ENCODE data around the gene ALAS1.

The ALAS1 gene

DNA sequence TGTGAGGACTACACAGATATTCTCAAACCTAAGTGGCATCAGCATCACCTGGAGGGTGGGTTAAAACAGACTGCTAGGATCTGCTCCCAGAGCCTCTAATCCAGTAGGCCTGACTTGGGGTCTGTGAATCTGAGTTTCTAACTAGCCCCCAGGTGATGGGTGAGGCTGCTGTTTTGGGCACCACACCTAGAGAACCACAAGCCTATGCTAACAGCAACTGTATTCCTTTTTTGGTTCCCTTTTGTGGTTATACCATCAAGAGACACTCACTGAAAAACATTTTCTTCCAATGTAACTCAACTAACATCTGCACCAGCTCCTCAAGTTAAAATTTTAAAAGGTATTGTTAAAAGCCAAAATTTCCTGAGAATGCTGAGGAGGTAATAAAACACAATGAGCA, 64.5 kb downstream of the ALAS1 start:
- H3K4me1 ChIP-seq (ENCODE audit: control insufficient read depth in 2 of 2, insufficient read depth in 1 of 2, low read depth in 1 of 2, low read length in 2 of 2), result no peaks in the 10 kb centered on the region
- H3K27ac ChIP-seq (replicated peaks; ENCODE audit: low read length), result no peak overlapping the region
- H3K9me3 ChIP-seq (replicated peaks in 1 of 2; ENCODE audit: control insufficient read depth in 2 of 2, insufficient read depth in 1 of 2, low read depth in 1 of 2, low read length in 2 of 2), result no peaks in the 10 kb centered on the region
- H2BK5ac ChIP-seq (ENCODE audit: low read length), result no peak overlapping the region
- no peak overlapping the region for H3K23ac ChIP-seq (ENCODE audit: low read depth, low read length, poor library complexity)
- no peak overlapping the region for H3K4me2 ChIP-seq (ENCODE audit: insufficient read depth, low read length, poor library complexity, severe bottlenecking)
- no peak overlapping the region for H3K14ac ChIP-seq (ENCODE audit: low read length)
- H2BK12ac ChIP-seq (ENCODE audit: low read length), result no peak overlapping the region
- no peak overlapping the region for H2AFZ ChIP-seq (ENCODE audit: low read length)
- no peak overlapping the region for H2AK5ac ChIP-seq (ENCODE audit: low read depth, low read length)
- H3K18ac ChIP-seq (ENCODE audit: low read length), result no peak overlapping the region
- H3K27me3 ChIP-seq (ENCODE audit: control insufficient read depth in 3 of 3, insufficient read depth in 3 of 3, low read depth in 1 of 3, low read length in 3 of 3), result no peaks in the 10 kb centered on the region
- H3K4ac ChIP-seq (ENCODE audit: low read length), result no peak overlapping the region
- no peak overlapping the region for H3K4me3 ChIP-seq (ENCODE audit: low read length in 2 of 2)
- no peak overlapping the region for H3K9ac ChIP-seq (ENCODE audit: low read depth, low read length, poor library complexity)
- DNase-seq (ENCODE audit: low spot score), result no peak
- H3K36me3 ChIP-seq (replicated peaks in 1 of 2; ENCODE audit: control insufficient read depth in 2 of 2, insufficient read depth in 2 of 2, low read length in 2 of 2), result peaks cover 46 to 99% of the 10 kb centered on the region in 2 donors
- H4K8ac ChIP-seq (ENCODE audit: low read depth, low read length), result no peak overlapping the region
- no peak overlapping the region for H2BK120ac ChIP-seq (ENCODE audit: low read depth, low read length)
- no peak overlapping the region for H4K91ac ChIP-seq (ENCODE audit: low read depth, low read length, poor library complexity)
- no peak overlapping the region for H2BK15ac ChIP-seq (ENCODE audit: low read length)
- no peaks in the 10 kb centered on the region for H3K79me1 ChIP-seq (ENCODE audit: low read depth, low read length)
